Fibroblast of peridontal ligament (primary cell): Measurements from ENCODE around the gene SUFU.

Experiments used
- DNase-seq: peaks from one replicate; pipeline ENCODE4 v3.0.0-alpha.2; 2010; ENCODE audit errors: extremely low read depth

The SUFU gene

GRCh38 chr10:102617816-102618215, 114.0 kb downstream of the SUFU start:
- DNase-seq = no peak

DNA sequence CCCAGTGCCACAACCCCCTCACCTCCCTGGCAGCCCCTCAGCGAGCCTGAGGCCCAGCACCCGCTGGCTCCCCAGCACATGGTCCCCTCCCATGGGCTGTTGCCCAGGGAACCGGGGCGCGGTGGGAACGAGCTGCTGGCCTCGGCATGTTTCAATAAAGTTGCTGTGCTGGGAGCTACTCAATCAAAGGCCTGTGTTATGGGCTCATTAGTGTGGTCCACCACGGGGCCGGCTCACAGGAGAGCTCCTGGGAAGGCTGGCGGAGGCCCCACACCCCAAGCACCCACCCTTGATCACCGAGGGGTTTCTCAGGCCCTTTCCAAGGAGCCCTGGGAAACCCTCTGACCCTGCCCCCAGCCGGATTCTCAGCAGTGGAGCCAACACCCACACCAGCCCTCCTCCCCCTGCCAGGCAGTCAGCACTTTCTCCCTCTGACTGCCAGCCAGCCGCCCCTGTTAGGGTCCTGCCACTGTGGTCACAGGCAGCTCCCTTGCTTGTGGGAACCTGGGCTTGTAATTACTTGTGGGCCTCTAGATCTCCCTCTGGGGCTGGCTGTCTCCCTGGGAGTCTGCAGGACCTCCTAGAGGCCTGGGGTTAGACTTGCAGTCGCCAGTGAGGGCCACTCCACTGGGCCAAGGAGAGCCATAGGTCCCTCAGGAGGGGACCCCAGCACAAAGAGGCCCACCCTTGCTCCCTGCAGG, 115.7 kb downstream of the SUFU start:
- DNase-seq = no peak

DNA sequence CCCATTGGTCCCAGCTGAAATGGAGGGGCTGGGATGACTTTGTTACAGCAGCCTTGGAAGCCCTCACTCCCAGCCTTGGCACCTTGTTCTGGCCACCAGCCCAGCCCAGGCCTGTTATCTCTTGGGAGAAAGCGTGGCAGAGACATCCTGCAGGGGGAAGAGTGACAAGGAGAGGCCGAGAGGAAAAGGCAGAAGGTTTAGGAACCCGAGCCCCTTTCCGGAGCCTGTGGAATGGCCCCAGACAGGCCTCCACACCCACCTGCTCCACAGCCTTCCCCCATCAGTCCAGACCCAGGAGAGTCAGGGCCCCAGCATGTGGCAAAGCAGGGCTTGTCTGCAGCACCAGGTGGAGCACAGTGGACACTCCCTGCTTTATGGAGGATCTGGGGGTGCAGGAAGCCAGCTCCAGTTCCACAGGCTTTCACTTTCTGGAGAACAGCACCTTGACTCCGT, 116.4 kb downstream of the SUFU start:
- DNase-seq = no peak

DNA sequence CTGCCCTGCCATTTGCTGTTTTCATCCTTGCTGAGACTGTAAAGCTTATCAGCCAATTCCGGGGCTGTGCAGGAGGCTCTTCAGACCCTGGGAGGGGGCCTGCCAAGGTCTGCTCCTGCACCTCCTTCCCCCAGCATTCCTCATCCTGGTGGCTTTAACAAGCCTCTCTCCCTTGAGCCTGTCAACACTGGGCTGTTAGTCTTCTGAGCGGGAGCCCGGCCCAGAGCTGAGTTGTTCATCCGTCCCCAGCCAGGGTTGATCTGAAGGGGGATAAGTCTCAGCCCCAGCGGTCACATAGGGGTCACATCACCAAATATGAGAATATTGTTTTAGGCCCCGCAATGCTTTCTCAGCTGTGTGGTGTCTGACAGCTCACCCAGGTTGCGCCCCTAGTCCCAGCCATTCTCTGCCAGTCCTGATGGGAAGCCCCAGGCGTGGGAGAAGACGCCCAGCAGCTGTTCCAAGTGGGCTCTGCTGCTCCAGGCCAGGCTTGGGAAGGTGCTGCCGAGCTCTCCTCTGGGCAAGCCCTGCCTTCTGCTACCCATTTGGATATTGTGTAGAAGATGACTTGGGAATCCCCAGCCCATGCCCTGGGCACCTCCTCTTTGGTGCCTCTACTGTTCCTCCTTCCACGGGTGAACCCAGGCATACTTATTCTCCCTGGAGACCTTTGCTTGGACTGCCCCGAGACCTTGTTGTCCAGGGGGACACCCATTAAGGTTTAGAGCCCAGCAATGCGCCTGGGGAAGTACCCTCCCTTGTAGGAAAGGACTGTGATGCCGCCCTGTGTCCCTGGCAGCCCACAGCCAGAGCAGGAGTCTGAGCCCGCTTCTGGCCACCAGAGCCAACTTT, 117.0 kb downstream of the SUFU start:
- DNase-seq = no peak

DNA sequence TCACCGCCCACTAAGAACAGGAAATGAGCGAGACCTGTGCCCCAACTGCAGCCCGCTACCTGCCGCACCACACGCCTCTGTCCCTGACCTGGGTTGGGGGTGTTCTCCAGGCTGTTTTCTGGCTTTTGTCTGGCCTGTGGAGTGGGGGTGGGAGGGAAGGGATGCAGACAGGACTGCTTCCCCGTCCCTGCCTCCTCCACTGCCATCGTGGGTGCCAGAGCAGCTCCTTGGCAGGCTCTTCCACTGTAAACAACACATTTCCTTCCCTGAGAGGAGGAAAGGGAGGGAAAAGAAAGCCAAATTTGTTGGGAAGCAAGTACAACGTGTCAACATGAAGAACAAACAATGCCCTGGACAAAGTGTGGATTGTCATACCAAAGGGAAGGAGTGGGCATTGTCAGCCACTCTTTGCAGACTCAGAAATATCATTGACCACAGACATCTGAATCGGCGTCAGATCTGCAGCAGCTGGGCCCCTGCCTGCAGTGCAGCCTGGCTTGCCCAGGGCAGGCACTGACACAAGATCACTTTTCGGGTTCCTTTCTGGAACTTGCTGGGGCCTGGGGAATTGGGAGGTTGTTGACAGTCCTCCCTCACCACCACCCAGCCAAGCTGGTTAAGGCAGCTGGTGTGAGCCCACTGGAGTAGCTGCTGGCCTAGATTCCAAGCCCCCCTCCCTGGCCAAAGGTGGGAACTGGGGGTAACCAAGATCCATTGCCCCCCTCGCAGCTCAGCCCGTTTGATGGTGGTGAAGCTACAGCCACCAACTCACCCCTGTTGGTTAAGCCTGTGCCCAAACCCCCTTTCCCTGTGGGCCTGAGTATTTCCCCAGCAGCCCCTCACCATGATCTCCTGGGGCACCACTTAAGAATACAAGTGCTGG, 117.9 kb downstream of the SUFU start:
- peak; percentile 38 for DNase-seq

- DNase-seq = no peak
Observed at GRCh38 chr10:102624094-102624493, 120.3 kb downstream of the SUFU start.

GRCh38 chr10:102624751-102625645, 121.2 kb downstream of the SUFU start:
- peak; percentile 77 for DNase-seq

DNA sequence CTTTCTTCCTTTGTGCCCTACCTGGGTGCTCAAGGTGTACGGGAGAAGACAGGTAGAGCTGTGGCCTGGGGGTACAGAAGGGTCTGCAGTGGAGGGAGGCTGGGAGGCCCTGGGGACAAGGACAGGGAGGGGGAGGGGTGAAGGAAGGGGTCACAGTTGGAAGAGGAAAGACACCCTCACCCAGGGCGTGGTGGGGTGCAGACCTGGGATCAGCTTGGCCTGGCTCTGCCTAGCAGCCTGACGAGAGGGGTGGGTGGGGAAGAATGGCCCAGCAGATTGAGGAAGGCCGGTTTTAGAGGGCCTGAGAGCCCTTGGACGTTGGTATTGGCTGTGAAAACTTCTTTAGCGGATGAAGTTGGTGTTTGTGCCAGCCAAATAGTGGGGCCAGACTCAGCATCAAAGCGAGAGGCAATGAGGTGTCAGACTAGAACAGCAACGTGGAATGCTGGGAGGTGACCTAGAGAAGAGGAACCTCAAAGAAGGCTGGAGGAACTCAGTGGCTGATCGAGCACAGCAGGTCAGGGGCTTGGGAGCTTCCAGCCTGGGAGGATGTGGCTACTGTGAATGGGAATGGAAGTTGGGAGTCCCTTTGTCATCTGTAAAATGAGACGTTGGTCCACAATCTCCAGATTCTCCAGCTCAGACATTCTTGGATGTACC, 122.4 kb downstream of the SUFU start:
- DNase-seq = no peak

- no peak for DNase-seq
Observed at GRCh38 chr10:102627291-102627735, 123.5 kb downstream of the SUFU start.

- DNase-seq = peak; percentile 71
Observed at GRCh38 chr10:102627736-102628293, 124.0 kb downstream of the SUFU start.

DNA sequence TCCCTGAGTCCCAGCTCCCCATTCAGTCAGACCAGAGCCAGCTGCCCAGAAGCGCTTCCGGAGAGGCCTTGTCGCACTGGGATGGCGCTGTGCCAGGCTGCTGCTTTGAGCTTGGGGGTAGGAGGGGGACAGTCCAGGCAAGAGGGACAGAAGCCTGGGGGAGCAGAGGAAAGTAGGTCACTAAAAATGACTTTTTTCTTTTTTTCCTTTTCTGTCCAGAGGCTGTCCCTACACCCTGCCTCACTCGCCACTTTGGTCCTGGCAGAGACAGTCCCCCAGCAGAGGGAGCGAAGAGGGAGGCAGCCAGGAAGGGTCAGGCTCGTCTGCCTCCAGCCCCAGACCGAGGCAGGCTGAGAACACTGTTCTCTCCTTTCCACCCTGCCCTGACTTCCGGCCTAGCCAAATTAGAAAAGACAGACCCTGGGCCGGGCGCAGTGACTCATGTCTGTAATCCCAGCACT, 124.7 kb downstream of the SUFU start:
- DNase-seq = no peak

GRCh38 chr10:102629661-102630614, 126.2 kb downstream of the SUFU start:
- peak; percentile 80 for DNase-seq

GRCh38 chr10:102630663-102631062, 126.9 kb downstream of the SUFU start:
- DNase-seq = no peak

- no peak for DNase-seq
Observed at GRCh38 chr10:102631525-102632393, 128.0 kb downstream of the SUFU start.

- DNase-seq = peak; percentile 61
Observed at GRCh38 chr10:102632394-102633111, 128.8 kb downstream of the SUFU start.

DNA sequence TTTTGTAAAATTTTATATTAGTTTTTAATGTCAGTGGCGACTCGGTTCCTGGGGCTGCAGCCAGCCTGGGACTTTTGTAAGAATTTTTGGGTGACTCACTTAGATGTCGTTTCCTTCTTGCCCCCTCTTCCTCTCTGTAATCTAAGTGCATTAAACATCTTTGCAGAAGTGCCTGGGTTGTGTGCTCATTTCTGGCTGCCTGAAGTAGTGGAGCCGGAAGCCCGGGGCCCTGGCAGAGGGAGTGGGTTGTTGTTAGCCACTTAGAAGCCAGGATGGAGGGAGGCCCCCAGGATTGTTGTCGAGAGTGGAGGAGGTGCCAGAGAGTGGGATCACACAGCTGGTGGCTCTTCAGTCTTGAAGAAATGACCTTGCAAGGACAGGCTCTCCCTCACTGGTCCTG, 129.5 kb downstream of the SUFU start:
- DNase-seq = peak; percentile 40

DNA sequence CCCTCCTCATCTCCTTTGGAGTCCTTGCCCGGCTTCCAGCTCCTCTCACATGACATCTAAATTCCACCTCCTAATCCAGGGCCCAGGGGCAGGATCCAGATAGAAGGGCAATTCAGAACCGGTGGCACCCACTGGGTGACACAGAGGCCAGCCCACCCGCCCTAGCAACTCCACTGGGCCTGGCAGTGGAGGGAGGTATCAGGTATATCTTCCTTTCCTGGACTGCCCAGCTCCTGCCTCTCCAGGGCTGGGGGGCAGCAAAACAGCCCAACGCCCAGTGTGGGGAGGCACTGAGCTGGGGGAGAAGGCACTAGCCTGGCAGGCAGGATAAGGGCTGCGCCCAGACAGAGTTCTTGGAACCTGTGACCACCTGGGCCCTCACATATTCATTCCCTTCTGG, 130.1 kb downstream of the SUFU start:
- DNase-seq = no peak
